Neural progenitor cell (in vitro differentiated cells): ENCODE measurements around the gene TOGARAM2. TPM values are rescaled to one million over a fixed set of nuclear protein-coding genes. Genes with fewer than 3 reads are reported as not detected.

ENCODE experiments used
- DNase-seq: peaks from one replicate; pipeline ENCODE4 v3.0.0-alpha.2; 2016; ENCODE audit warnings: low spot score
- H2AFZ ChIP-seq: fragments of 200-600 bp; sonication (generic); replicated peaks from 2 replicates; pipeline ENCODE4 v1.6.1; 2016; ENCODE audit warnings: antibody characterized with exemption
- H3F3A ChIP-seq: fragments of 200-600 bp; sonication (generic); 2 replicates; pipeline ENCODE4 v1.6.1; 2016; ENCODE audit warnings: antibody characterized with exemption, low read depth
- H3K27ac ChIP-seq: fragments of 200-600 bp; sonication (generic); 2 replicates; pipeline ENCODE4 v1.5.1; 2016; ENCODE audit warnings: mild to moderate bottlenecking
- H3K27me3 ChIP-seq: fragments of 200-600 bp; sonication (generic); 2 replicates; pipeline ENCODE4 v1.6.1; 2016; ENCODE audit warnings: mild to moderate bottlenecking, moderate library complexity
- H3K36me3 ChIP-seq: fragments of 200-600 bp; sonication (generic); 2 replicates; pipeline ENCODE4 v1.5.1; 2016
- H3K4me1 ChIP-seq: fragments of 200-600 bp; sonication (generic); 2 replicates; pipeline ENCODE4 v1.6.1; 2016; ENCODE audit warnings: mixed run types
- H3K4me2 ChIP-seq: fragments of 200-600 bp; sonication (generic); 2 replicates; pipeline ENCODE4 v1.6.1; 2016
- H3K4me3 ChIP-seq: fragments of 200-600 bp; sonication (generic); 2 replicates; pipeline ENCODE4 v1.5.1; 2016
- H3K79me2 ChIP-seq: fragments of 200-600 bp; sonication (generic); 2 replicates; pipeline ENCODE4 v1.6.1; 2016; ENCODE audit warnings: low read depth
- H3K9ac ChIP-seq: fragments of 200-600 bp; sonication (generic); 2 replicates; pipeline ENCODE4 v1.6.1; 2016
- H3K9me3 ChIP-seq: fragments of 200-600 bp; sonication (generic); 2 replicates; pipeline ENCODE4 v1.5.1; 2016; ENCODE audit warnings: low read depth
- H4K20me1 ChIP-seq: fragments of 200-600 bp; sonication (generic); 2 replicates; pipeline ENCODE4 v1.6.1; 2016; ENCODE audit warnings: low read depth
- H3K27ac Mint-ChIP-seq: 3 replicates; pipeline ENCODE4 v1.8.0; 2021; ENCODE audit warnings: mixed read lengths
- H3K27me3 Mint-ChIP-seq: 2 replicates; pipeline ENCODE4 v1.8.0; 2022; ENCODE audit warnings: low read depth, mild to moderate bottlenecking, inconsistent platforms, moderate library complexity, mixed read lengths; ENCODE audit not compliant: insufficient read depth
- H3K36me3 Mint-ChIP-seq: 3 replicates; pipeline ENCODE4 v1.8.0; 2021; ENCODE audit warnings: mixed read lengths
- H3K4me1 Mint-ChIP-seq: 3 replicates; pipeline ENCODE4 v1.8.0; 2021; ENCODE audit warnings: mixed read lengths
- H3K4me3 Mint-ChIP-seq: 3 replicates; pipeline ENCODE4 v1.8.0; 2021; ENCODE audit warnings: mild to moderate bottlenecking, moderate library complexity, mixed read lengths
- H3K9me3 Mint-ChIP-seq: 3 replicates; pipeline ENCODE4 v1.8.0; 2020; ENCODE audit warnings: mixed read lengths
- EZH2 ChIP-seq: fragments of 200-600 bp; sonication (generic); IDR thresholded peaks from 2 replicates; pipeline ENCODE4 v1.6.1; 2017; ENCODE audit warnings: antibody characterized with exemption, mild to moderate bottlenecking, moderate library complexity
- EZH2phosphoT487 ChIP-seq: fragments of 200-600 bp; sonication (generic); IDR thresholded peaks from 2 replicates; pipeline ENCODE4 v1.6.1; 2017; ENCODE audit warnings: antibody characterized with exemption
- total RNA-seq: library from RNA; depleted of rRNA; stranded (reverse); fragments of >200 nt; gene quantifications from 2 replicates; pipeline ENCODE4 v1.2.3, GENCODE V29; 2015; ENCODE audit warnings: low replicate concordance
- TF ChIP-seq, protein P1 (sequence below): fragments of 200-600 bp; sonication (generic); IDR thresholded peaks from 2 replicates; pipeline ENCODE4 v1.5.1; 2017; ENCODE audit warnings: antibody characterized with exemption, mild to moderate bottlenecking

The TOGARAM2 gene
- total RNA-seq, 1 donor from 2014 or later = 0.04 TPM

- H3K27me3 Mint-ChIP-seq = peaks cover 4% of the 10 kb centered on the region
- no peaks in the 10 kb centered on the region for H4K20me1 ChIP-seq
- H3K4me3 Mint-ChIP-seq = no peak overlapping the region
- no peaks in the 10 kb centered on the region for H3K27me3 ChIP-seq
- TF ChIP-seq EZH2 = no peak
- TF ChIP-seq, protein P1, sequence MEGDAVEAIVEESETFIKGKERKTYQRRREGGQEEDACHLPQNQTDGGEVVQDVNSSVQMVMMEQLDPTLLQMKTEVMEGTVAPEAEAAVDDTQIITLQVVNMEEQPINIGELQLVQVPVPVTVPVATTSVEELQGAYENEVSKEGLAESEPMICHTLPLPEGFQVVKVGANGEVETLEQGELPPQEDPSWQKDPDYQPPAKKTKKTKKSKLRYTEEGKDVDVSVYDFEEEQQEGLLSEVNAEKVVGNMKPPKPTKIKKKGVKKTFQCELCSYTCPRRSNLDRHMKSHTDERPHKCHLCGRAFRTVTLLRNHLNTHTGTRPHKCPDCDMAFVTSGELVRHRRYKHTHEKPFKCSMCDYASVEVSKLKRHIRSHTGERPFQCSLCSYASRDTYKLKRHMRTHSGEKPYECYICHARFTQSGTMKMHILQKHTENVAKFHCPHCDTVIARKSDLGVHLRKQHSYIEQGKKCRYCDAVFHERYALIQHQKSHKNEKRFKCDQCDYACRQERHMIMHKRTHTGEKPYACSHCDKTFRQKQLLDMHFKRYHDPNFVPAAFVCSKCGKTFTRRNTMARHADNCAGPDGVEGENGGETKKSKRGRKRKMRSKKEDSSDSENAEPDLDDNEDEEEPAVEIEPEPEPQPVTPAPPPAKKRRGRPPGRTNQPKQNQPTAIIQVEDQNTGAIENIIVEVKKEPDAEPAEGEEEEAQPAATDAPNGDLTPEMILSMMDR = no peak
- no peak for TF ChIP-seq EZH2phosphoT487
- no peak overlapping the region for H3K4me2 ChIP-seq
- H3K27ac ChIP-seq = no peak overlapping the region
- H3K4me1 Mint-ChIP-seq = peaks cover 31% of the 10 kb centered on the region
- H3K9me3 Mint-ChIP-seq = no peaks in the 10 kb centered on the region
- H3K27ac Mint-ChIP-seq = no peak overlapping the region
- no peak overlapping the region for H3K9ac ChIP-seq
- DNase-seq = no peak
- H3K9me3 ChIP-seq = no peaks in the 10 kb centered on the region
- H3K4me3 ChIP-seq = no peak overlapping the region
- H3K79me2 ChIP-seq = no peaks in the 10 kb centered on the region
- no peaks in the 10 kb centered on the region for H3K36me3 ChIP-seq
- H3K36me3 Mint-ChIP-seq = no peaks in the 10 kb centered on the region
- H2AFZ ChIP-seq = no peak overlapping the region
- H3K4me1 ChIP-seq = peaks cover 18% of the 10 kb centered on the region
- peaks cover 7% of the 10 kb centered on the region for H3F3A ChIP-seq
Observed at GRCh38 chr2:29009270-29009669, 28.2 kb downstream of the TOGARAM2 start.

DNA sequence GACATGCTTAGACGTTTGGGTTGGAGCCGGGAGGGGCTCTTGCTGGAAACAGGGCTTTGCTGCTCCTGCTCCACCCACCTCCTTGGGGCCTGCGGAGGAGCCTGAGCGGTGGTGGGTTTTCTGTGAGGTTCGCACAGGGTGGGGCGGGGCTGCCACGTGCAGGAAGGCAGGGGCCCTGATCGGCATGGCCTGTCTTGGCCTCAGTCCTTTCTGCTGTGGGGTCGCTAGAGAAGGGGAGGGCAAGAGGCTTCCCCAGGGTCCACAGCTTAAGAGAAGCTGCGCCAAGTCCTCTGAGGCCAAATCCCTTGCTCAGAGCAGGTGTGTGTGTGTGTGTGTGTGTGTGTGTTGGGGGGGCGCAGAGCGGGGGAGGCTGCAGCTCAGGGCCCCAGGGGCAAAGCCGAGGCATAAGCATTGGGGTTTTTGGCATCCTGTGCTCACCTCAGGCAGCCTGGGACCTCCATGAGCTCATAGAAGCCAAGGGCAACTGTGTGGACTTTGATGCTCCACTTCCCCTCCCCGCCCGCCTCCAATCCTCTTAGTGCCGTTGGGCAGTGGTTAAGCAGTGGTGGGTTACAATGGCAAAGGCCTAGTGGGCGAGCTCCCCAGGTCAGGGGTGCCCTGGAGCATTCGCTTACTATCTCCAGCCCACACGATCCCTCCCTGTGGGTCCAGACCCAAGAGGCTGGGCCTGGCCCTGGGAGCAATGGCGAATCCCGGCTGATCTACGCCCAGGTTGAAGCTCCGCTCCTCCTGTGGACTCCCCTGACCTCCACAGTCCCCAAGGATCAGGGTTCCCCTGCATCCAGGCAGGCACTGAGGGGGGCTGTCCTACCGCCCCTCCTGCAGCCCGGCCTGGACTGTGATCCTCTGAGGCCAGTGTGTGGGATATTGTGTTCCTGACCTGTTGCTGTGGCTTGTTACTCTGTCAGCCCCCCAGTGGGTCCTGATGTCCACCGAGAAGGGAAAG, 28.9 kb downstream of the TOGARAM2 start:
- H3K4me1 Mint-ChIP-seq = peaks cover 31% of the 10 kb centered on the region
- TF ChIP-seq EZH2 (no peak), EZH2phosphoT487 (no peak)
- TF ChIP-seq, protein P1 = no peak
- Histone ChIP-seq H3K9me3 (no peaks in the 10 kb centered on the region), H3K4me1 (peaks cover 18% of the 10 kb centered on the region), H3F3A (peaks cover 7% of the 10 kb centered on the region), H3K4me2 (no peak overlapping the region), H3K4me3 (no peak overlapping the region), H3K36me3 (no peaks in the 10 kb centered on the region), H4K20me1 (no peaks in the 10 kb centered on the region), H3K9ac (no peak overlapping the region), H2AFZ (no peak overlapping the region), H3K27me3 (no peaks in the 10 kb centered on the region), H3K27ac (no peak overlapping the region), H3K79me2 (no peaks in the 10 kb centered on the region)
- DNase-seq = no peak
- H3K36me3 Mint-ChIP-seq = no peaks in the 10 kb centered on the region
- no peak overlapping the region for H3K4me3 Mint-ChIP-seq
- peaks cover 4% of the 10 kb centered on the region for H3K27me3 Mint-ChIP-seq
- H3K9me3 Mint-ChIP-seq = no peaks in the 10 kb centered on the region
- no peak overlapping the region for H3K27ac Mint-ChIP-seq

DNA sequence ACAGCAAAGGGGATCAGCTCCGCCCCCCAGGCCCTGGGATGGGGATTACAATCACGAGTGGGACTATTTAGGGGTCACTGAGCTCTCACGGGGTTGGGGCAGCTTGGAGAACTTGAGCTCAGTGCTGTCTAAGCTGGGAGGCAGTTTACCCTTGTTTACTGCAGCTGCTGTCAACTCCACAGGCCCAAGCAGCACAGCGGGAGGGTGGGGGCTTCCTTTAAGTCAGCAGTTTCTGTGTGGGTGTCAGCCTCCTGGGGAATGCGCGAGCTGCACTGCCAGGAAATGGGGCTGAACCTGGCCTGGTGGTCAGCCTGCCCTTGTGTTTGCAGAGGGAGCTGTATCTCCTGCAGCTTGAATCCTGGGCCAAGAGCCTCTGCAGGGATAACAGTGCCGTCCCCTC, 29.8 kb downstream of the TOGARAM2 start:
- peak overlapping the region; percentile 16 for H3K27ac Mint-ChIP-seq
- H3K4me3 Mint-ChIP-seq = no peak overlapping the region
- no peaks in the 10 kb centered on the region for H3K27me3 ChIP-seq
- DNase-seq = peak; percentile 32
- TF ChIP-seq EZH2 (no peak), EZH2phosphoT487 (no peak)
- TF ChIP-seq, protein P1 = no peak
- H3K27me3 Mint-ChIP-seq = peaks cover 7% of the 10 kb centered on the region
- H3K9me3 ChIP-seq = no peaks in the 10 kb centered on the region
- H4K20me1 ChIP-seq = no peaks in the 10 kb centered on the region
- no peaks in the 10 kb centered on the region for H3K9me3 Mint-ChIP-seq
- no peak overlapping the region for H2AFZ ChIP-seq
- no peak overlapping the region for H3K9ac ChIP-seq
- H3K4me2 ChIP-seq = peak overlapping the region; percentile 18
- H3K4me1 ChIP-seq = peaks cover 18% of the 10 kb centered on the region
- H3K79me2 ChIP-seq = no peaks in the 10 kb centered on the region
- H3K4me1 Mint-ChIP-seq = peaks cover 40% of the 10 kb centered on the region
- H3K27ac ChIP-seq = no peak overlapping the region
- H3F3A ChIP-seq = peaks cover 4% of the 10 kb centered on the region
- H3K36me3 Mint-ChIP-seq = no peaks in the 10 kb centered on the region
- H3K4me3 ChIP-seq = no peak overlapping the region
- H3K36me3 ChIP-seq = no peaks in the 10 kb centered on the region
